Fibroblast of lung (primary cell): ENCODE results near the gene TAF1D. TPM values are rescaled to one million over a fixed set of nuclear protein-coding genes. Genes with fewer than 3 reads are reported as not detected.
A peak's percentile ranks its signal among the peaks of the same experiment; 100 is the strongest.

ENCODE experiments used
- DNase-seq, 2 donors: peaks; one replicate each; pipeline versions ENCODE4 v3.0.0 to v3.0.0-alpha.2; 2010; ENCODE audit warnings: low read depth in 2 of 2
- H2AFZ ChIP-seq: 2 replicates; pipeline ENCODE4 v1.5.1; 2012; ENCODE audit warnings: low read length, control low read depth, inconsistent platforms
- H3K27ac ChIP-seq: 2 replicates; pipeline ENCODE4 v1.5.1; 2011; ENCODE audit warnings: low read length, control low read depth; ENCODE audit not compliant: insufficient read depth
- H3K27me3 ChIP-seq: 2 replicates; pipeline ENCODE4 v1.5.1; 2011; ENCODE audit warnings: mild to moderate bottlenecking, low read length; ENCODE audit not compliant: control insufficient read depth, insufficient read depth
- H3K36me3 ChIP-seq: 2 replicates; pipeline ENCODE4 v1.5.1; 2011; ENCODE audit warnings: low read length; ENCODE audit not compliant: control insufficient read depth, insufficient read depth
- H3K4me1 ChIP-seq: 2 replicates; pipeline ENCODE4 v1.5.1; 2011; ENCODE audit warnings: low read length; ENCODE audit not compliant: control insufficient read depth, insufficient read depth; ENCODE audit errors: extremely low read depth
- H3K4me2 ChIP-seq: 2 replicates; pipeline ENCODE4 v1.5.1; 2011; ENCODE audit warnings: low read length, control low read depth; ENCODE audit not compliant: insufficient read depth; ENCODE audit errors: extremely low read depth
- H3K4me3 ChIP-seq, 4 experiments: fragments of 200-600 bp in 1 of 4; sonication (generic) in 1 of 4; replicated peaks in 1 of 4; 2 replicates each; pipeline ENCODE4 v1.5.1; 2011 to 2016; ENCODE audit warnings: low read length in 4 of 4, low read depth in 3 of 4, mild to moderate bottlenecking in 3 of 4, control low read depth in 2 of 4, inconsistent platforms in 1 of 4, mixed read lengths in 1 of 4; ENCODE audit not compliant: insufficient read depth in 1 of 4; ENCODE audit errors: control extremely low read depth in 1 of 4
- H3K79me2 ChIP-seq: 2 replicates; pipeline ENCODE4 v1.5.1; 2012; ENCODE audit warnings: mild to moderate bottlenecking, low read length, inconsistent platforms; ENCODE audit not compliant: control insufficient read depth, insufficient read depth
- H3K9ac ChIP-seq: 2 replicates; pipeline ENCODE4 v1.5.1; 2011; ENCODE audit warnings: mild to moderate bottlenecking, low read length, control low read depth; ENCODE audit not compliant: insufficient read depth
- H3K9me3 ChIP-seq: 2 replicates; pipeline ENCODE4 v1.5.1; 2012; ENCODE audit warnings: low read depth, low read length; ENCODE audit not compliant: control insufficient read depth, insufficient read depth
- H4K20me1 ChIP-seq: 2 replicates; pipeline ENCODE4 v1.5.1; 2011; ENCODE audit warnings: low read length; ENCODE audit not compliant: control insufficient read depth, insufficient read depth; ENCODE audit errors: extremely low read depth
- EZH2 ChIP-seq: IDR thresholded peaks from 2 replicates; pipeline ENCODE4 v1.5.1; 2012; ENCODE audit warnings: low read length, control low read depth, mild to moderate bottlenecking; ENCODE audit errors: missing control alignments
- polyA plus RNA-seq, 2 donors: library from polyadenylated mRNA; depleted of rRNA in 1 of 2; stranded (reverse) in 1 of 2; unstranded in 1 of 2; fragments of >200 nt; gene quantifications; 2 replicates each; pipeline ENCODE4 v1.2.1, GENCODE V29; 2011 to 2012; ENCODE audit warnings: missing spikeins in 1 of 2
- total RNA-seq: library from RNA; depleted of rRNA; stranded (reverse); fragments of >200 nt; gene quantifications from 2 replicates; pipeline ENCODE4 v1.2.1, GENCODE V29; 2014
- TF ChIP-seq, protein P1 (sequence below), 2 donors: IDR thresholded peaks in 1 of 2; conservative IDR thresholded peaks in 1 of 2; 1 replicate in 1 of 2; 2 replicates in 1 of 2; pipeline ENCODE4 v1.5.1; 2011 to 2012; ENCODE audit warnings: low read length in 2 of 2, control low read depth in 1 of 2, inconsistent platforms in 1 of 2, low read depth in 1 of 2, mild to moderate bottlenecking in 1 of 2

The TAF1D gene
- total and polyA plus RNA-seq, 2 donors (not counting 1 experiment from before 2014, with no cell fraction given) = 78.5 to 111 TPM

DNA sequence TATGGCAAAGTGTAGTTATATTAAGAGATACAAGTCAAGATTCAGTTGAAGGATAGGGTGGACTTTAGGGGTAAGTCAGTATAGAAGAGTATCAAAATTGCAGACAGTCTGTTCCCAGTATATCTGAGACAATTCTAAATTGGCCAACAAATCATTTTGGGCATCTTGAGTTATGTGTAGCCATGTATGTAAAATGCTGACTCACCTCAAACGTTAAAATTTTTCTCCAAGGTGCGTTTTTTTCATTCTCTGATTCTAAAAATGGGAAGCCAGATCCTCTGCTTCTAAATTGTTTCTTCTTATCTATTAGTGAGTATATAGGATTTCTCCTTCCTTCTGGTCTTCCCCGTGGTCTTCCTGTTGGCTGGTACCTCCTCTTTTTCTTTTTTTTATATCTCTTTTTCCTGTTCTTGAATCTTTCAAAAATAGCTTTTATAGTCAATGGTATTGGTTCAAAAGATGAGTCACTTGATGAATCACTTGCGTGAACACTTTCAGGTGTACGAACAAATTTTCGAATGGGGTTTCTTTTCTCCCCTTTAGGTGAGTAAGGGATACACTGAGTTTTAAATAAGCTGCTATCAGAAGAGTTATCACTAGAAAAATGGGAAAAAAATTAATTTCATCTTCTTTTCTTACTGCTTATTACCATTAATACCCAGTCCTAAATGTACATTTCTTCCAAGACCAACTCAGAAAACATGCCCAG is 3.2 kb downstream of the TAF1D start:
- peaks cover 75% of the 10 kb centered on the region for H3K79me2 ChIP-seq
- no peaks in the 10 kb centered on the region for H3K9me3 ChIP-seq
- H4K20me1 ChIP-seq = peaks cover 3% of the 10 kb centered on the region
- H3K4me3 ChIP-seq = peak overlapping the region in 3 of 4 experiments; percentile 20 to 98 (median 78)
- peak in 1 of 2 donors; percentile 37 for DNase-seq
- peaks cover 15% of the 10 kb centered on the region for H3K36me3 ChIP-seq
- H3K4me2 ChIP-seq = peak overlapping the region; percentile 17
- no peak overlapping the region for H3K9ac ChIP-seq
- TF ChIP-seq EZH2 = no peak
- TF ChIP-seq, protein P1, sequence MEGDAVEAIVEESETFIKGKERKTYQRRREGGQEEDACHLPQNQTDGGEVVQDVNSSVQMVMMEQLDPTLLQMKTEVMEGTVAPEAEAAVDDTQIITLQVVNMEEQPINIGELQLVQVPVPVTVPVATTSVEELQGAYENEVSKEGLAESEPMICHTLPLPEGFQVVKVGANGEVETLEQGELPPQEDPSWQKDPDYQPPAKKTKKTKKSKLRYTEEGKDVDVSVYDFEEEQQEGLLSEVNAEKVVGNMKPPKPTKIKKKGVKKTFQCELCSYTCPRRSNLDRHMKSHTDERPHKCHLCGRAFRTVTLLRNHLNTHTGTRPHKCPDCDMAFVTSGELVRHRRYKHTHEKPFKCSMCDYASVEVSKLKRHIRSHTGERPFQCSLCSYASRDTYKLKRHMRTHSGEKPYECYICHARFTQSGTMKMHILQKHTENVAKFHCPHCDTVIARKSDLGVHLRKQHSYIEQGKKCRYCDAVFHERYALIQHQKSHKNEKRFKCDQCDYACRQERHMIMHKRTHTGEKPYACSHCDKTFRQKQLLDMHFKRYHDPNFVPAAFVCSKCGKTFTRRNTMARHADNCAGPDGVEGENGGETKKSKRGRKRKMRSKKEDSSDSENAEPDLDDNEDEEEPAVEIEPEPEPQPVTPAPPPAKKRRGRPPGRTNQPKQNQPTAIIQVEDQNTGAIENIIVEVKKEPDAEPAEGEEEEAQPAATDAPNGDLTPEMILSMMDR (conservative IDR thresholded peaks at IDR 0.05 in 1 of 2, IDR thresholded peaks at IDR 0.05 in 1 of 2; ENCODE audit: low read depth in 1 of 2, low read length in 2 of 2) = no peak
- no peak overlapping the region for H3K27ac ChIP-seq
- H3K4me1 ChIP-seq = peaks cover 4% of the 10 kb centered on the region
- no peaks in the 10 kb centered on the region for H3K27me3 ChIP-seq
- no peak overlapping the region for H2AFZ ChIP-seq

DNA sequence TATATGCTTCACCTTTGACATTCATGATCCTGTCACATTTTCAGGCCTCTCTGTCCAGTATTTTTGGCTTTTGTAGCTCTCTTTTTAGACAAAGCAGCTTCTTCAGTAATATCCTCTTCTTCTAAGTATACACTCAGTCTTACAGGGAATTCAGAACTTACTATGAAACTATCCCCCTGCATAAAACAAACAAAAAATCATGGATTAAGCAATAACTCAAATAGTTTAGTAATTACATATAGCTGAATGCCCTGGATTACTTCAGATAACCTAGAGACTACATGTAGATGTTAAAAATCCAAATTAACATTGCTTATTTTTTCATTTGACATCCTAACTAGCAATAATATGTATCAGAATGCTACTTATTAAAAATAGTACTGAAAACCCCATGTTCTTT is 5.2 kb downstream of the TAF1D start:
- peak overlapping the region; percentile 32 for H3K4me2 ChIP-seq
- no peak overlapping the region for H3K4me3 ChIP-seq
- peak in 1 of 2 donors; percentile 50 for DNase-seq
- peaks cover 4% of the 10 kb centered on the region for H3K4me1 ChIP-seq
- H3K36me3 ChIP-seq = peaks cover 17% of the 10 kb centered on the region
- H3K9me3 ChIP-seq = no peaks in the 10 kb centered on the region
- H4K20me1 ChIP-seq = peaks cover 3% of the 10 kb centered on the region
- no peak overlapping the region for H3K27ac ChIP-seq
- no peak overlapping the region for H3K9ac ChIP-seq
- TF ChIP-seq EZH2 = no peak
- TF ChIP-seq, protein P1 (conservative IDR thresholded peaks at IDR 0.05 in 1 of 2, IDR thresholded peaks at IDR 0.05 in 1 of 2; ENCODE audit: low read depth in 1 of 2, low read length in 2 of 2) = no peak
- no peak overlapping the region for H2AFZ ChIP-seq
- no peaks in the 10 kb centered on the region for H3K27me3 ChIP-seq
- H3K79me2 ChIP-seq = peaks cover 71% of the 10 kb centered on the region

DNA sequence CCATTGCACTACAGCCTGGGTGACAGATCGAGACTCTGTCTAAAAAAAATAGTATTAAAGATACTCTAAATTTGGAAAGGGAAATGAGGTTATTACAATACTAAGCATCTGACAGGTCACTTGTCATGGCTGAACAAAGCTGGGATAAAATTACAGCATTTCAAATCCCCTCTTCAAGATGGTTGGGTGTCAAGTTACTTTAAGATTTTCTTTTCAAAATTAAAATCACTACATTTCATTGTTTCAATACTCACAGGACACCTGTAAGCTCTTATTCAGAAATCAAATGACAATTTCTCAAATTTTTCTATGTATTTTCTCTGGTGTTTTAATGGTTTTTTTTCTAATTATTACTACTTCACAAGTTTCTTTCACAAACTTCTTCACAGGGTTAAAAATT is 5.7 kb downstream of the TAF1D start:
- no peak overlapping the region for H3K27ac ChIP-seq

More for the DNA sequence above, 5.7 kb downstream of the TAF1D start:
- Histone ChIP-seq H3K27me3 (no peaks in the 10 kb centered on the region), H3K36me3 (peaks cover 17% of the 10 kb centered on the region), H2AFZ (no peak overlapping the region), H4K20me1 (peaks cover 3% of the 10 kb centered on the region), H3K9me3 (no peaks in the 10 kb centered on the region), H3K4me2 (no peak overlapping the region), H3K9ac (no peak overlapping the region), H3K4me3 (no peak overlapping the region), H3K4me1 (peaks cover 4% of the 10 kb centered on the region), H3K79me2 (peaks cover 66% of the 10 kb centered on the region)
- TF ChIP-seq EZH2 = no peak
- no peak for DNase-seq
